ENCODE data around the gene EFNA5. TPM values are rescaled to one million over a fixed set of nuclear protein-coding genes. Genes with fewer than 3 reads are reported as not detected.
A peak's percentile ranks its signal among the peaks of the same experiment; 100 is the strongest.

The EFNA5 gene
- polyA plus RNA-seq, 2 donors = 3.4 to 4.9 TPM

GRCh38 chr5:107522456-107522855, 148.3 kb downstream of the EFNA5 start:
- H3K27ac ChIP-seq (ENCODE audit: low read depth in 2 of 2, low read length in 1 of 2) = no peak overlapping the region
- no peak overlapping the region for H3K4me3 ChIP-seq (ENCODE audit: low read depth in 1 of 2, low read length in 2 of 2)
- no peaks in the 10 kb centered on the region for H3K9me3 ChIP-seq (ENCODE audit: control insufficient read depth in 2 of 2, insufficient read depth in 1 of 2, low read depth in 1 of 2, low read length in 1 of 2)
- WGBS, 2 donors = 74 to 84% methylated on average over 4 of the region's 4 CpGs
- H3K27me3 ChIP-seq (ENCODE audit: control insufficient read depth in 1 of 2, insufficient read depth in 2 of 2, low read length in 2 of 2) = no peaks in the 10 kb centered on the region
- H3K4me1 ChIP-seq (ENCODE audit: control insufficient read depth in 2 of 2, insufficient read depth in 2 of 2, low read length in 1 of 2) = peaks cover 0 to 2% of the 10 kb centered on the region in 2 donors
- no peaks in the 10 kb centered on the region for H3K36me3 ChIP-seq (ENCODE audit: control insufficient read depth in 2 of 2, insufficient read depth in 2 of 2, low read length in 1 of 2)

- Histone ChIP-seq H3K4me1 (ENCODE audit: control insufficient read depth in 2 of 2, insufficient read depth in 2 of 2, low read length in 1 of 2) (peaks cover 0 to 2% of the 10 kb centered on the region in 2 donors), H3K27me3 (ENCODE audit: control insufficient read depth in 1 of 2, insufficient read depth in 2 of 2, low read length in 2 of 2) (no peaks in the 10 kb centered on the region), H3K4me3 (ENCODE audit: low read depth in 1 of 2, low read length in 2 of 2) (peak overlapping the region in 1 of 2 donors; percentile 21), H3K27ac (ENCODE audit: low read depth in 2 of 2, low read length in 1 of 2) (peak overlapping the region; percentile 74 to 78), H3K36me3 (ENCODE audit: control insufficient read depth in 2 of 2, insufficient read depth in 2 of 2, low read length in 1 of 2) (no peaks in the 10 kb centered on the region), H3K9me3 (ENCODE audit: control insufficient read depth in 2 of 2, insufficient read depth in 1 of 2, low read depth in 1 of 2, low read length in 1 of 2) (no peaks in the 10 kb centered on the region)
- WGBS, 2 donors = 18 to 28% methylated on average over 6 of the region's 6 CpGs
Measured at GRCh38 chr5:107519900-107520354, 150.8 kb downstream of the EFNA5 start.

GRCh38 chr5:107518616-107519015, 152.1 kb downstream of the EFNA5 start:
- Histone ChIP-seq H3K4me3 (ENCODE audit: low read depth in 1 of 2, low read length in 2 of 2) (no peak overlapping the region), H3K36me3 (ENCODE audit: control insufficient read depth in 2 of 2, insufficient read depth in 2 of 2, low read length in 1 of 2) (no peaks in the 10 kb centered on the region), H3K9me3 (ENCODE audit: control insufficient read depth in 2 of 2, insufficient read depth in 1 of 2, low read depth in 1 of 2, low read length in 1 of 2) (no peaks in the 10 kb centered on the region), H3K27ac (ENCODE audit: low read depth in 2 of 2, low read length in 1 of 2) (no peak overlapping the region), H3K4me1 (ENCODE audit: control insufficient read depth in 2 of 2, insufficient read depth in 2 of 2, low read length in 1 of 2) (peaks cover 0 to 2% of the 10 kb centered on the region in 2 donors), H3K27me3 (ENCODE audit: control insufficient read depth in 1 of 2, insufficient read depth in 2 of 2, low read length in 2 of 2) (no peaks in the 10 kb centered on the region)
- WGBS, 2 donors = 64 to 75% methylated on average over 2 of the region's 2 CpGs

- WGBS, 2 donors = 75 to 87% methylated on average over 6 of the region's 6 CpGs
- H3K9me3 ChIP-seq (ENCODE audit: control insufficient read depth in 2 of 2, insufficient read depth in 1 of 2, low read depth in 1 of 2, low read length in 1 of 2) = no peaks in the 10 kb centered on the region
- no peak overlapping the region for H3K27ac ChIP-seq (ENCODE audit: low read depth in 2 of 2, low read length in 1 of 2)
- no peaks in the 10 kb centered on the region for H3K27me3 ChIP-seq (ENCODE audit: control insufficient read depth in 1 of 2, insufficient read depth in 2 of 2, low read length in 2 of 2)
- no peaks in the 10 kb centered on the region for H3K36me3 ChIP-seq (ENCODE audit: control insufficient read depth in 2 of 2, insufficient read depth in 2 of 2, low read length in 1 of 2)
- H3K4me1 ChIP-seq (ENCODE audit: control insufficient read depth in 2 of 2, insufficient read depth in 2 of 2, low read length in 1 of 2) = no peaks in the 10 kb centered on the region
- H3K4me3 ChIP-seq (ENCODE audit: low read depth in 1 of 2, low read length in 2 of 2) = no peak overlapping the region
Measured at GRCh38 chr5:107518190-107518589, 152.5 kb downstream of the EFNA5 start.

GRCh38 chr5:107517185-107518033, 153.3 kb downstream of the EFNA5 start:
- Histone ChIP-seq H3K27me3 (ENCODE audit: control insufficient read depth in 1 of 2, insufficient read depth in 2 of 2, low read length in 2 of 2) (no peaks in the 10 kb centered on the region), H3K36me3 (ENCODE audit: control insufficient read depth in 2 of 2, insufficient read depth in 2 of 2, low read length in 1 of 2) (no peaks in the 10 kb centered on the region), H3K4me3 (ENCODE audit: low read depth in 1 of 2, low read length in 2 of 2) (no peak overlapping the region), H3K4me1 (ENCODE audit: control insufficient read depth in 2 of 2, insufficient read depth in 2 of 2, low read length in 1 of 2) (no peaks in the 10 kb centered on the region), H3K27ac (ENCODE audit: low read depth in 2 of 2, low read length in 1 of 2) (no peak overlapping the region), H3K9me3 (ENCODE audit: control insufficient read depth in 2 of 2, insufficient read depth in 1 of 2, low read depth in 1 of 2, low read length in 1 of 2) (no peaks in the 10 kb centered on the region)
- 86 to 90% methylated on average over 10 of the region's 10 CpGs for WGBS, 2 donors

GRCh38 chr5:107516452-107517184, 154.1 kb downstream of the EFNA5 start:
- 87 to 88% methylated on average over 3 of the region's 3 CpGs for WGBS, 2 donors
- H3K4me1 ChIP-seq (ENCODE audit: control insufficient read depth in 2 of 2, insufficient read depth in 2 of 2, low read length in 1 of 2) = no peaks in the 10 kb centered on the region
- H3K27ac ChIP-seq (ENCODE audit: low read depth in 2 of 2, low read length in 1 of 2) = no peak overlapping the region
- no peaks in the 10 kb centered on the region for H3K36me3 ChIP-seq (ENCODE audit: control insufficient read depth in 2 of 2, insufficient read depth in 2 of 2, low read length in 1 of 2)
- H3K9me3 ChIP-seq (ENCODE audit: control insufficient read depth in 2 of 2, insufficient read depth in 1 of 2, low read depth in 1 of 2, low read length in 1 of 2) = no peaks in the 10 kb centered on the region
- no peaks in the 10 kb centered on the region for H3K27me3 ChIP-seq (ENCODE audit: control insufficient read depth in 1 of 2, insufficient read depth in 2 of 2, low read length in 2 of 2)
- H3K4me3 ChIP-seq (ENCODE audit: low read depth in 1 of 2, low read length in 2 of 2) = no peak overlapping the region

GRCh38 chr5:107515521-107516080, 155.1 kb downstream of the EFNA5 start:
- WGBS, 2 donors = 95 to 96% methylated on average over 7 of the region's 7 CpGs
- Histone ChIP-seq H3K36me3 (ENCODE audit: control insufficient read depth in 2 of 2, insufficient read depth in 2 of 2, low read length in 1 of 2) (no peaks in the 10 kb centered on the region), H3K9me3 (ENCODE audit: control insufficient read depth in 2 of 2, insufficient read depth in 1 of 2, low read depth in 1 of 2, low read length in 1 of 2) (no peaks in the 10 kb centered on the region)

GRCh38 chr5:107514305-107514704, 156.4 kb downstream of the EFNA5 start:
- H3K27me3 ChIP-seq (ENCODE audit: control insufficient read depth in 1 of 2, insufficient read depth in 2 of 2, low read length in 2 of 2) = no peaks in the 10 kb centered on the region
- H3K27ac ChIP-seq (ENCODE audit: low read depth in 2 of 2, low read length in 1 of 2) = no peak overlapping the region
- no peaks in the 10 kb centered on the region for H3K9me3 ChIP-seq (ENCODE audit: control insufficient read depth in 2 of 2, insufficient read depth in 1 of 2, low read depth in 1 of 2, low read length in 1 of 2)
- no peak overlapping the region for H3K4me3 ChIP-seq (ENCODE audit: low read depth in 1 of 2, low read length in 2 of 2)
- H3K4me1 ChIP-seq (ENCODE audit: control insufficient read depth in 2 of 2, insufficient read depth in 2 of 2, low read length in 1 of 2) = no peaks in the 10 kb centered on the region
- 67 to 78% methylated on average over 2 of the region's 2 CpGs for WGBS, 2 donors
- no peaks in the 10 kb centered on the region for H3K36me3 ChIP-seq (ENCODE audit: control insufficient read depth in 2 of 2, insufficient read depth in 2 of 2, low read length in 1 of 2)

More at GRCh38 chr5:107515521-107516080, 155.1 kb downstream of the EFNA5 start:
- Histone ChIP-seq H3K27ac (ENCODE audit: low read depth in 2 of 2, low read length in 1 of 2) (no peak overlapping the region), H3K27me3 (ENCODE audit: control insufficient read depth in 1 of 2, insufficient read depth in 2 of 2, low read length in 2 of 2) (no peaks in the 10 kb centered on the region), H3K4me3 (ENCODE audit: low read depth in 1 of 2, low read length in 2 of 2) (no peak overlapping the region), H3K4me1 (ENCODE audit: control insufficient read depth in 2 of 2, insufficient read depth in 2 of 2, low read length in 1 of 2) (no peaks in the 10 kb centered on the region)

GRCh38 chr5:107513337-107514085, 157.2 kb downstream of the EFNA5 start:
- H3K9me3 ChIP-seq (ENCODE audit: control insufficient read depth in 2 of 2, insufficient read depth in 1 of 2, low read depth in 1 of 2, low read length in 1 of 2) = no peaks in the 10 kb centered on the region
- WGBS, 2 donors = 74 to 77% methylated on average over 10 of the region's 10 CpGs
- H3K4me1 ChIP-seq (ENCODE audit: control insufficient read depth in 2 of 2, insufficient read depth in 2 of 2, low read length in 1 of 2) = no peaks in the 10 kb centered on the region
- no peaks in the 10 kb centered on the region for H3K36me3 ChIP-seq (ENCODE audit: control insufficient read depth in 2 of 2, insufficient read depth in 2 of 2, low read length in 1 of 2)
- H3K27ac ChIP-seq (ENCODE audit: low read depth in 2 of 2, low read length in 1 of 2) = no peak overlapping the region
- H3K27me3 ChIP-seq (ENCODE audit: control insufficient read depth in 1 of 2, insufficient read depth in 2 of 2, low read length in 2 of 2) = no peaks in the 10 kb centered on the region
- no peak overlapping the region for H3K4me3 ChIP-seq (ENCODE audit: low read depth in 1 of 2, low read length in 2 of 2)

All from esophagus (tissue), 2 donors.